Psoas muscle (tissue), 8 donors: Measurements from ENCODE around the gene LCN1. TPM values are rescaled to one million over a fixed set of nuclear protein-coding genes. Genes with fewer than 3 reads are reported as not detected.
A peak's percentile ranks its signal among the peaks of the same experiment; 100 is the strongest.

Experiments
- ATAC-seq, 4 donors: fragments of 200-7000 bp; cut with Tn5 transposase; one replicate each; pipeline ENCODE4 v1.9.1; 2020; ENCODE audit warnings: moderate library complexity in 3 of 4, mild to moderate bottlenecking in 2 of 4
- DNase-seq, 2 donors: peaks; one replicate each; pipeline ENCODE4 v3.0.0-alpha.2; 2020
- H3K27ac ChIP-seq: fragments of 200-600 bp; one replicate; pipeline ENCODE4 v1.8.0; 2022
- H3K27me3 ChIP-seq, 3 donors: fragments of 200-600 bp in 1 of 3; one replicate each; pipeline versions ENCODE4 v1.6.1 to v1.8.0; 2013 to 2022; ENCODE audit warnings: low read length in 2 of 3, mild to moderate bottlenecking in 2 of 3, moderate library complexity in 1 of 3; ENCODE audit not compliant: insufficient read depth in 3 of 3
- H3K36me3 ChIP-seq, 2 donors: fragments of 200-600 bp in 1 of 2; one replicate each; pipeline versions ENCODE4 v1.6.1 to v1.8.0; 2013 to 2022; ENCODE audit warnings: low read depth in 1 of 2, mild to moderate bottlenecking in 1 of 2, moderate library complexity in 1 of 2; ENCODE audit not compliant: insufficient read depth in 1 of 2
- H3K4me1 ChIP-seq: fragments of 200-600 bp; one replicate; pipeline ENCODE4 v1.8.0; 2022
- H3K4me3 ChIP-seq: fragments of 200-600 bp; one replicate; pipeline ENCODE4 v1.8.0; 2022; ENCODE audit warnings: mild to moderate bottlenecking
- H3K9me3 ChIP-seq: fragments of 200-600 bp; one replicate; pipeline ENCODE4 v1.8.0; 2022
- CTCF ChIP-seq: fragments of 200-600 bp; IDR thresholded peaks from one replicate; pipeline ENCODE4 v1.8.0; 2022; ENCODE audit warnings: antibody characterized with exemption
- WGBS, 3 donors: extraction: QIAGEN DNeasy Blood & Tissue Kit; methylation state at CpG; one replicate each; pipeline versions ENCODE4 v1.1.6 to v1.1.7; 2013; 5-methylcytosine and 5-hydroxymethylcytosine counted together
- intact Hi-C, 2 donors: fragments of 100-400 bp; cut with DNase I; formaldehyde crosslinking; loops; one replicate each; pipeline versions ENCODE4 v1.11.0 to v1.14.2; 2022
- polyA plus RNA-seq, 3 donors: library from polyadenylated mRNA; stranded (reverse); fragments of 200-250 nt; gene quantifications; one replicate each; pipeline ENCODE4 v1.2.3, GENCODE V29; 2013
- total RNA-seq, 4 donors: library from RNA; stranded (reverse); fragmentation: NEBNext Ultra II Directional in 2 of 4; extraction: Animal tissue kit (Norgen Biotek cat#: 25700) in 2 of 4; gene quantifications; one replicate each; pipeline versions ENCODE4 v1.2.1 to v1.2.4, GENCODE V29; 2021 to 2023
- donor health status: healthy with polysubstance abuse.
- donor health status: DM: no; HTN: no; CAD: no; lungs with moderate emphysema.
- donor health status: Bipolar disorder and iron deficiency.
- donor health status: healthy.
- donor health status: DM: yes; HTN: yes; CAD: no.
- donor health status: DM: no; HTN: no; CAD: no.
- donor health status: DM: no; HTN: no; CAD: no.
- donor health status: DM: yes; HTN: yes; CAD: no.

LCN1 gene
- total and polyA plus RNA-seq, 7 donors: 0.71 TPM; not detected in 6

GRCh38 chr9:135476561-135477355 lies 44.5 kb upstream of the LCN1 start:
- Histone ChIP-seq H3K9me3 (no peaks in the 10 kb centered on the region), H3K36me3 (no peaks in the 10 kb centered on the region), H3K4me3 (no peak overlapping the region), H3K27ac (no peak overlapping the region), H3K27me3 (peaks cover 0 to 49% (median 0%) of the 10 kb centered on the region in 3 donors), H3K4me1 (peaks cover 6% of the 10 kb centered on the region)
- DNase-seq: no peak
- whole genome bisulfite sequencing, 3 donors: 89 to 94% (median 92%) methylated on average over 10 of the region's 10 CpGs
- intact Hi-C loops: no loop called here
- TF ChIP-seq CTCF: no peak
- no peak for ATAC-seq

GRCh38 chr9:135478191-135478590 lies 43.0 kb upstream of the LCN1 start:
- H3K36me3 ChIP-seq: no peaks in the 10 kb centered on the region
- H3K4me3 ChIP-seq: no peak overlapping the region
- no peak for TF ChIP-seq CTCF
- no peak for DNase-seq
- 36 to 52% (median 38%) methylated on average over 10 of the region's 10 CpGs for WGBS, 3 donors
- ATAC-seq: no peak
- H3K27ac ChIP-seq: no peak overlapping the region
- peaks cover 0 to 49% (median 0%) of the 10 kb centered on the region in 3 donors for H3K27me3 ChIP-seq
- H3K4me1 ChIP-seq: peaks cover 6% of the 10 kb centered on the region
- intact Hi-C loops: no loop called here
- no peaks in the 10 kb centered on the region for H3K9me3 ChIP-seq

GRCh38 chr9:135478829-135479468 lies 42.3 kb upstream of the LCN1 start:
- no peak overlapping the region for H3K27ac ChIP-seq

GRCh38 chr9:135479469-135480052 lies 41.7 kb upstream of the LCN1 start, which contains the start of gene PPP1R26:
Gene PPP1R26 (plus strand): TSS chr9:135479782. CDS start chr9:135484511, 4,729 bp downstream.
- peaks cover 6% of the 10 kb centered on the region for H3K4me1 ChIP-seq
- DNase-seq: no peak
- WGBS, 3 donors: 0 to 2% (median 1%) methylated on average over 9 to 93 of the region's 103 CpGs
- TF ChIP-seq CTCF: no peak
- no peaks in the 10 kb centered on the region for H3K9me3 ChIP-seq
- peaks cover 0 to 48% (median 0%) of the 10 kb centered on the region in 3 donors for H3K27me3 ChIP-seq
- peak within 1 kb of the TSS; percentile 76 for H3K4me3 ChIP-seq
- intact Hi-C loops: no loop called here
- peaks cover 0 to 8% of the 10 kb centered on the region in 2 donors for H3K36me3 ChIP-seq
- ATAC-seq: peak in 2 of 4 donors; percentile 10 to 55
- no peak within 1 kb of the TSS for H3K27ac ChIP-seq

More at GRCh38 chr9:135478829-135479468, 42.3 kb upstream of the LCN1 start:
- Histone ChIP-seq H3K4me1 (peaks cover 6% of the 10 kb centered on the region), H3K27me3 (peaks cover 0 to 53% (median 0%) of the 10 kb centered on the region in 3 donors), H3K4me3 (peak overlapping the region; percentile 71), H3K36me3 (peaks cover 0 to 2% of the 10 kb centered on the region in 2 donors), H3K9me3 (no peaks in the 10 kb centered on the region)
- intact Hi-C loops: no loop called here
- peak in 3 of 4 donors; percentile 32 to 73 (median 59) for ATAC-seq
- TF ChIP-seq CTCF: no peak
- 2 to 3% (median 2%) methylated on average over 26 to 63 of the region's 64 CpGs for WGBS, 3 donors
- DNase-seq: no peak
